Breast epithelium (tissue), 4 donors: Measurements from ENCODE around the gene FNDC3A. TPM values are rescaled to one million over a fixed set of nuclear protein-coding genes. Genes with fewer than 3 reads are reported as not detected.

Experiments
- DNase-seq, 2 donors: peaks; one replicate each; pipeline ENCODE4 v3.0.0-alpha.2; 2019; ENCODE audit warnings: low spot score in 2 of 2
- H3K27ac ChIP-seq, 2 donors: fragments of 200-600 bp; sonication (generic) in 1 of 2; one replicate each; pipeline ENCODE4 v1.5.1; 2016 to 2019; ENCODE audit warnings: mild to moderate bottlenecking in 1 of 2
- H3K27me3 ChIP-seq, 2 donors: fragments of 200-600 bp; sonication (generic) in 1 of 2; one replicate each; pipeline versions ENCODE4 v1.5.1 to v1.6.0; 2017 to 2019; ENCODE audit warnings: control low read depth in 1 of 2, mild to moderate bottlenecking in 1 of 2
- H3K36me3 ChIP-seq: fragments of 200-600 bp; one replicate; pipeline ENCODE4 v1.5.1; 2019
- H3K4me1 ChIP-seq, 2 donors: fragments of 200-600 bp; sonication (generic); one replicate each; pipeline ENCODE4 v1.5.1; 2016 to 2019; ENCODE audit warnings: control low read depth in 1 of 2
- H3K4me3 ChIP-seq, 3 donors: fragments of 200-600 bp; sonication (generic); 1 replicate in 2 of 3; 2 replicates in 1 of 3; pipeline ENCODE4 v1.5.1; 2016 to 2019; ENCODE audit warnings: mild to moderate bottlenecking in 3 of 3, moderate library complexity in 2 of 3
- H3K9me3 ChIP-seq, 2 donors: fragments of 200-600 bp; sonication (generic) in 1 of 2; one replicate each; pipeline ENCODE4 v1.5.1; 2016 to 2019; ENCODE audit warnings: control low read depth in 1 of 2
- CTCF ChIP-seq, 3 donors: fragments of 450-650 bp; IDR thresholded peaks; one replicate each; pipeline ENCODE4 v1.5.1; 2016 to 2017; ENCODE audit warnings: antibody characterized with exemption in 3 of 3, mild to moderate bottlenecking in 3 of 3, moderate library complexity in 3 of 3
- POLR2A ChIP-seq: fragments of 450-650 bp; IDR thresholded peaks from one replicate; pipeline ENCODE4 v1.6.1; 2016; ENCODE audit warnings: antibody characterized with exemption, mild to moderate bottlenecking, moderate library complexity
- POLR2AphosphoS5 ChIP-seq, 3 donors: sonication (generic); formaldehyde crosslinking; IDR thresholded peaks; one replicate each; pipeline ENCODE4 v1.6.1; 2017; ENCODE audit warnings: antibody characterized with exemption in 3 of 3
- intact Hi-C: fragments of 100-400 bp; cut with DNase I; formaldehyde crosslinking; loops from one replicate; pipeline ENCODE4 v1.15.1; 2023; ENCODE audit warnings: low total_unique reads
- total RNA-seq, 3 donors: library from RNA; depleted of rRNA; stranded (reverse); fragments of >200 nt; gene quantifications; one replicate each; pipeline ENCODE4 v1.1.0, GENCODE V29; 2016

The FNDC3A gene
- total RNA-seq, 3 donors from 2014 or later = 45.3 to 85.8 (median 57.7) TPM

- Histone ChIP-seq H3K4me3 (no peak overlapping the region), H3K27me3 (no peaks in the 10 kb centered on the region)
Measured at GRCh38 chr13:49208619-49209018, 232.9 kb downstream of the FNDC3A start.

GRCh38 chr13:49210114-49210513 lies 234.4 kb downstream of the FNDC3A start:
- no peak overlapping the region for H3K4me3 ChIP-seq
- no peak overlapping the region for H3K27ac ChIP-seq
- no peaks in the 10 kb centered on the region for H3K36me3 ChIP-seq
- intact Hi-C loops = no loop called here
- H3K4me1 ChIP-seq = no peaks in the 10 kb centered on the region
- DNase-seq = no peak
- H3K27me3 ChIP-seq = no peaks in the 10 kb centered on the region
- H3K9me3 ChIP-seq = no peaks in the 10 kb centered on the region
- no peak for TF ChIP-seq CTCF (IDR thresholded peaks at IDR 0.05)
- no peak for TF ChIP-seq POLR2AphosphoS5 (IDR thresholded peaks at IDR 0.05)
- TF ChIP-seq POLR2A = no peak

More at GRCh38 chr13:49208619-49209018, 232.9 kb downstream of the FNDC3A start:
- no peaks in the 10 kb centered on the region for H3K4me1 ChIP-seq
- H3K9me3 ChIP-seq = no peaks in the 10 kb centered on the region
- no peaks in the 10 kb centered on the region for H3K36me3 ChIP-seq
- H3K27ac ChIP-seq = no peak overlapping the region
- intact Hi-C loops = no loop called here
- TF ChIP-seq CTCF (IDR thresholded peaks at IDR 0.05) (no peak), POLR2A (no peak)
- DNase-seq = no peak

GRCh38 chr13:49210669-49211068 lies 235.0 kb downstream of the FNDC3A start:
- H3K4me3 ChIP-seq = no peak overlapping the region
- no peak for TF ChIP-seq POLR2AphosphoS5 (IDR thresholded peaks at IDR 0.05)
- H3K27ac ChIP-seq = no peak overlapping the region
- intact Hi-C loops = no loop called here
- H3K27me3 ChIP-seq = no peaks in the 10 kb centered on the region
- no peaks in the 10 kb centered on the region for H3K4me1 ChIP-seq
- no peaks in the 10 kb centered on the region for H3K9me3 ChIP-seq
- no peaks in the 10 kb centered on the region for H3K36me3 ChIP-seq
- DNase-seq = no peak

- H3K9me3 ChIP-seq = no peaks in the 10 kb centered on the region
- intact Hi-C loops = no loop called here
- peaks cover 0 to 11% of the 10 kb centered on the region in 2 donors for H3K27me3 ChIP-seq
- no peaks in the 10 kb centered on the region for H3K36me3 ChIP-seq
- TF ChIP-seq CTCF (IDR thresholded peaks at IDR 0.05) = no peak
- TF ChIP-seq POLR2A = no peak
- no peak for TF ChIP-seq POLR2AphosphoS5 (IDR thresholded peaks at IDR 0.05)
- DNase-seq = no peak
- H3K4me3 ChIP-seq = no peak overlapping the region
- no peak overlapping the region for H3K27ac ChIP-seq
- H3K4me1 ChIP-seq = no peaks in the 10 kb centered on the region
Measured at GRCh38 chr13:49213539-49213938, 237.8 kb downstream of the FNDC3A start.

GRCh38 chr13:49213997-49214916 lies 238.5 kb downstream of the FNDC3A start:
- intact Hi-C loops = no loop called here

More at GRCh38 chr13:49213997-49214916, 238.5 kb downstream of the FNDC3A start:
- DNase-seq = no peak
- H3K27ac ChIP-seq = no peak overlapping the region
- no peak overlapping the region for H3K4me3 ChIP-seq
- H3K9me3 ChIP-seq = no peaks in the 10 kb centered on the region
- TF ChIP-seq POLR2AphosphoS5 (IDR thresholded peaks at IDR 0.05) (no peak), POLR2A (no peak), CTCF (IDR thresholded peaks at IDR 0.05) (no peak)
- no peaks in the 10 kb centered on the region for H3K4me1 ChIP-seq
- peaks cover 0 to 19% of the 10 kb centered on the region in 2 donors for H3K27me3 ChIP-seq
- H3K36me3 ChIP-seq = no peaks in the 10 kb centered on the region
